HG03469 (cell line): Measurements from ENCODE around the gene LLGL1.

ENCODE experiments used
- ATAC-seq: cut with Tn5 transposase; IDR thresholded peaks from one replicate; pipeline ENCODE4 v1.9.1; 2021; ENCODE audit warnings: mild to moderate bottlenecking, moderate library complexity, moderate number of reproducible peaks; ENCODE audit not compliant: unreplicated experiment

Gene LLGL1

GRCh38 chr17:18228176-18228682 lies 2.8 kb downstream of the LLGL1 start:
- ATAC-seq: no peak

- ATAC-seq: no peak
These were observed 3.8 kb downstream of the LLGL1 start for GRCh38 chr17:18229254-18229653.

GRCh38 chr17:18229771-18230170 lies 4.3 kb downstream of the LLGL1 start:
- ATAC-seq: no peak

- ATAC-seq: no peak
These were observed 5.1 kb downstream of the LLGL1 start for GRCh38 chr17:18230288-18231141.

- ATAC-seq: no peak
These were observed 5.7 kb downstream of the LLGL1 start for GRCh38 chr17:18231164-18231563.

GRCh38 chr17:18233803-18234518 lies 8.5 kb downstream of the LLGL1 start:
- no peak for ATAC-seq

GRCh38 chr17:18234853-18235380 lies 9.5 kb downstream of the LLGL1 start:
- no peak for ATAC-seq

- no peak for ATAC-seq
These were observed 10.4 kb downstream of the LLGL1 start for GRCh38 chr17:18235743-18236256.

GRCh38 chr17:18236494-18236893 lies 11.1 kb downstream of the LLGL1 start:
- ATAC-seq: no peak

GRCh38 chr17:18237461-18237860 lies 12.0 kb downstream of the LLGL1 start:
- ATAC-seq: no peak

- ATAC-seq: no peak
These were observed 12.9 kb downstream of the LLGL1 start for GRCh38 chr17:18238299-18238698.

- no peak for ATAC-seq
These were observed 15.0 kb downstream of the LLGL1 start for GRCh38 chr17:18240449-18240848.

- no peak for ATAC-seq
These were observed 15.9 kb downstream of the LLGL1 start for GRCh38 chr17:18241229-18241871.

GRCh38 chr17:18245038-18245776 lies 19.8 kb downstream of the LLGL1 start:
- no peak for ATAC-seq

- no peak for ATAC-seq
These were observed 20.8 kb downstream of the LLGL1 start for GRCh38 chr17:18246109-18246725.

- no peak for ATAC-seq
These were observed 21.6 kb downstream of the LLGL1 start for GRCh38 chr17:18246880-18247612.

GRCh38 chr17:18247613-18248001 lies 22.2 kb downstream of the LLGL1 start:
- ATAC-seq: no peak

GRCh38 chr17:18248300-18248731 lies 22.9 kb downstream of the LLGL1 start:
- ATAC-seq: no peak

- no peak for ATAC-seq
These were observed 23.4 kb downstream of the LLGL1 start for GRCh38 chr17:18248811-18249210.
